HepG2 (cell line): Measurements from ENCODE around the gene HOXD1. TPM values are rescaled to one million over a fixed set of nuclear protein-coding genes. Genes with fewer than 3 reads are reported as not detected.

Source experiments
- CBX5 ChIP-seq: sonication (generic); formaldehyde crosslinking; IDR thresholded peaks from 2 replicates; pipeline ENCODE4 v1.4.0; 2020; ENCODE audit warnings: missing genetic modification reagents, borderline replicate concordance
- MEIS1 ChIP-seq: sonication (generic); formaldehyde crosslinking; IDR thresholded peaks from 2 replicates; pipeline ENCODE4 v1.9.0; 2021; ENCODE audit warnings: mild to moderate bottlenecking, missing genetic modification reagents, moderate library complexity, borderline replicate concordance
- ONECUT2 ChIP-seq: sonication (generic); formaldehyde crosslinking; IDR thresholded peaks from 2 replicates; pipeline ENCODE4 v1.4.0; 2020; ENCODE audit warnings: missing genetic modification reagents
- PAF1 ChIP-seq: IDR thresholded peaks from 2 replicates; pipeline ENCODE4 v1.6.1; 2016; ENCODE audit warnings: missing genetic modification reagents, missing compliant biosample characterization
- PRMT3 ChIP-seq: sonication (generic); formaldehyde crosslinking; IDR thresholded peaks from 2 replicates; pipeline ENCODE4 v1.8.1; 2022; ENCODE audit warnings: low read depth, mild to moderate bottlenecking, moderate library complexity, missing genetic modification reagents, borderline replicate concordance
- TCF7 ChIP-seq: sonication (generic); IDR thresholded peaks from 2 replicates; pipeline ENCODE4 v1.6.1; 2016; ENCODE audit warnings: antibody characterized with exemption, low read depth
- YEATS4 ChIP-seq: sonication (generic); formaldehyde crosslinking; IDR thresholded peaks from 2 replicates; pipeline ENCODE4 v1.4.0; 2020; ENCODE audit warnings: missing genetic modification reagents, borderline replicate concordance
- ZBTB8A ChIP-seq: sonication (generic); formaldehyde crosslinking; IDR thresholded peaks from 2 replicates; pipeline ENCODE4 v1.4.0; 2020; ENCODE audit warnings: mild to moderate bottlenecking, low read depth, missing genetic modification reagents, borderline replicate concordance
- ZNF10 ChIP-seq: sonication (generic); formaldehyde crosslinking; IDR thresholded peaks from 2 replicates; pipeline ENCODE4 v1.4.0; 2020; ENCODE audit warnings: mild to moderate bottlenecking, low read depth, missing genetic modification reagents, borderline replicate concordance
- ZNF20 ChIP-seq: sonication (generic); formaldehyde crosslinking; IDR thresholded peaks from 2 replicates; pipeline ENCODE4 v1.4.0; 2020; ENCODE audit warnings: mild to moderate bottlenecking, moderate library complexity, missing genetic modification reagents
- ZNF446 ChIP-seq: sonication (generic); formaldehyde crosslinking; IDR thresholded peaks from 2 replicates; pipeline ENCODE4 v1.5.0; 2020; ENCODE audit warnings: mild to moderate bottlenecking, missing genetic modification reagents
- ZNF564 ChIP-seq: sonication (generic); formaldehyde crosslinking; IDR thresholded peaks from 2 replicates; pipeline ENCODE4 v1.8.1; 2023; ENCODE audit warnings: mild to moderate bottlenecking, missing genetic modification reagents
- ZNF569 ChIP-seq: sonication (generic); formaldehyde crosslinking; IDR thresholded peaks from 2 replicates; pipeline ENCODE4 v1.5.0; 2020; ENCODE audit warnings: mild to moderate bottlenecking, missing genetic modification reagents, moderate library complexity, borderline replicate concordance
- ZNF75D ChIP-seq: sonication (generic); formaldehyde crosslinking; IDR thresholded peaks from 2 replicates; pipeline ENCODE4 v1.8.1; 2023; ENCODE audit warnings: missing genetic modification reagents, mild to moderate bottlenecking, borderline replicate concordance
- ZNF761 ChIP-seq: sonication (generic); formaldehyde crosslinking; conservative IDR thresholded peaks from 2 replicates; pipeline ENCODE4 v1.4.0; 2020; ENCODE audit warnings: mild to moderate bottlenecking, missing genetic modification reagents
- ZNF781 ChIP-seq: sonication (generic); formaldehyde crosslinking; IDR thresholded peaks from 2 replicates; pipeline ENCODE4 v1.5.1; 2020; ENCODE audit warnings: borderline replicate concordance, mild to moderate bottlenecking, missing genetic modification reagents; ENCODE audit errors: not compliant biosample characterization
- polyA plus RNA-seq, 8 experiments: library from polyadenylated mRNA; depleted of rRNA in 3 of 8; stranded (reverse) in 7 of 8; unstranded in 1 of 8; fragments of >200 nt; fragmentation: Illumina TruSeq in 4 of 8; extraction: Trizol in 4 of 8; gene quantifications; 2 replicates each; pipeline versions ENCODE4 v1.2.1 to v1.2.3, GENCODE V29; 2011 to 2016; ENCODE audit warnings: low read depth in 4 of 8, missing spikeins in 1 of 8, mixed read lengths in 1 of 8; ENCODE audit not compliant: insufficient read depth in 1 of 8
- total RNA-seq, 5 experiments: library from RNA; depleted of rRNA; stranded (reverse); fragments of >200 nt; fragmentation: Illumina TruSeq; extraction: Trizol; gene quantifications; 2 replicates each; pipeline ENCODE4 v1.2.3, GENCODE V29; 2016; ENCODE audit warnings: low read depth in 1 of 5
- TF ChIP-seq, protein P1 (sequence below): sonication (generic); formaldehyde crosslinking; IDR thresholded peaks from 2 replicates; pipeline ENCODE4; 2020; ENCODE audit warnings: missing genetic modification reagents, mild to moderate bottlenecking, borderline replicate concordance
- TF ChIP-seq, protein P2 (sequence below): sonication (generic); formaldehyde crosslinking; IDR thresholded peaks from 2 replicates; pipeline ENCODE4 v1.5.0; 2020; ENCODE audit warnings: mild to moderate bottlenecking, missing genetic modification reagents
- TF ChIP-seq, protein P3 (sequence below): sonication (generic); formaldehyde crosslinking; IDR thresholded peaks from 2 replicates; pipeline ENCODE4 v1.4.0; 2020; ENCODE audit warnings: missing genetic modification reagents, low read depth, mild to moderate bottlenecking, borderline replicate concordance
- TF ChIP-seq, protein P4 (sequence below): sonication (generic); formaldehyde crosslinking; IDR thresholded peaks from 2 replicates; pipeline ENCODE4 v1.4.0; 2020; ENCODE audit warnings: mild to moderate bottlenecking, missing genetic modification reagents, borderline replicate concordance

HOXD1 gene
- total and polyA plus RNA-seq, 2 of the 13 experiments (the other 11 are each of a cell fraction or from before 2014, with no cell fraction given) = 10.0 to 22.3 TPM

DNA sequence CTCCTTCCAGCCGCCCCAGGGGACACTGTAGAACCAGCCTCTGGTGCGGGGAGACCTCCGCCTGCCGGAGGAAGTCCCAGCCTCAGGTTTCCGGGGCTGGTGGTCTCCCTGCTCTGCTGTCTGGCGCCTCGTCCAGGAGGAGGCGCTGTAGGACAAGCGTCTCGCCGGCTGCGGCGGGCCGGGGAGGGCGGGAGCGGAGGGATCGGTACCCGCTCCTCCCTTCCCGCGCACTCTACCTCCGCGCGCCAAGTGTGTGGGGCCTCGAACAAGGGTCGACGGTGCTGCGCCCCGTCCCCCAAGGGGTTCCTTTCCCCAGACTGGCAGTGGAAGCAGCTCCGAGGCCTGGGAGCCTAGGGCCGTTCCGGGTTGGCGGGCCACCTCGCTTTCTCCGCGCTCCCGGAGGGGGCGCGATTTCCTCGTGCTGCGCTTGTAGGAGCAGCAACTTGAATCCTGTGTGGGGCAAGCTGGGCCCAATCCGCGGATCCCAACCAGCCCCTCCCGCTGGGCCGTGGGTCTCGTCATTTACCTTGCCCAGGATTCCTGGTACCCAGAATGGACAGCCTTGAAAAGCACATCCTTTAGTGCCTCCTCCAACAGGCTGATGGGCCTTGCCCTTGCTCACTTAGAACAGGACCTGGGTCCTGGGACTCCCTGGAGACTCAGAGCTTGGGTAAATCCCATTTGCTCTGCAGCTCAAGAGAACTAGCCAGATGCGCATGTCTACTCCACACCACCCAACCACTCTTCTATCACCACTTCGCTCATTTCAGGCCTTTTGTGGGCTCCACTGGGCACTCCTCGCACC, 47.8 kb upstream of the HOXD1 start (continued):
- TF ChIP-seq, protein P1, sequence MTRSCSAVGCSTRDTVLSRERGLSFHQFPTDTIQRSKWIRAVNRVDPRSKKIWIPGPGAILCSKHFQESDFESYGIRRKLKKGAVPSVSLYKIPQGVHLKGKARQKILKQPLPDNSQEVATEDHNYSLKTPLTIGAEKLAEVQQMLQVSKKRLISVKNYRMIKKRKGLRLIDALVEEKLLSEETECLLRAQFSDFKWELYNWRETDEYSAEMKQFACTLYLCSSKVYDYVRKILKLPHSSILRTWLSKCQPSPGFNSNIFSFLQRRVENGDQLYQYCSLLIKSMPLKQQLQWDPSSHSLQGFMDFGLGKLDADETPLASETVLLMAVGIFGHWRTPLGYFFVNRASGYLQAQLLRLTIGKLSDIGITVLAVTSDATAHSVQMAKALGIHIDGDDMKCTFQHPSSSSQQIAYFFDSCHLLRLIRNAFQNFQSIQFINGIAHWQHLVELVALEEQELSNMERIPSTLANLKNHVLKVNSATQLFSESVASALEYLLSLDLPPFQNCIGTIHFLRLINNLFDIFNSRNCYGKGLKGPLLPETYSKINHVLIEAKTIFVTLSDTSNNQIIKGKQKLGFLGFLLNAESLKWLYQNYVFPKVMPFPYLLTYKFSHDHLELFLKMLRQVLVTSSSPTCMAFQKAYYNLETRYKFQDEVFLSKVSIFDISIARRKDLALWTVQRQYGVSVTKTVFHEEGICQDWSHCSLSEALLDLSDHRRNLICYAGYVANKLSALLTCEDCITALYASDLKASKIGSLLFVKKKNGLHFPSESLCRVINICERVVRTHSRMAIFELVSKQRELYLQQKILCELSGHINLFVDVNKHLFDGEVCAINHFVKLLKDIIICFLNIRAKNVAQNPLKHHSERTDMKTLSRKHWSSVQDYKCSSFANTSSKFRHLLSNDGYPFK (CRISPR knock-in tag) = peak; percentile 74; the same call in 1 of the 2 replicates
- no peak; the same call in 1 of the 2 replicates for TF ChIP-seq YEATS4
- no peak for TF ChIP-seq ZNF10 (CRISPR knock-in tag)
- TF ChIP-seq ZNF781 (CRISPR knock-in tag) = no peak
- peak; percentile 57; the same call in 1 of the 2 replicates for TF ChIP-seq MEIS1
- TF ChIP-seq ZNF569 (CRISPR knock-in tag) = 0 out of 2 replicates have a peak, but pooled peaks have one; percentile 85
- no peak; the same call in 1 of the 2 replicates for TF ChIP-seq ZNF446 (CRISPR knock-in tag)
- TF ChIP-seq ZNF75D = no peak
- TF ChIP-seq ZNF564 (CRISPR knock-in tag) = peak; percentile 80
- TF ChIP-seq ZNF20 (CRISPR knock-in tag) = no peak
- TF ChIP-seq PRMT3 (CRISPR knock-in tag) = peak; percentile 57; the same call in 1 of the 2 replicates
- no peak for TF ChIP-seq PAF1
- TF ChIP-seq, protein P2, sequence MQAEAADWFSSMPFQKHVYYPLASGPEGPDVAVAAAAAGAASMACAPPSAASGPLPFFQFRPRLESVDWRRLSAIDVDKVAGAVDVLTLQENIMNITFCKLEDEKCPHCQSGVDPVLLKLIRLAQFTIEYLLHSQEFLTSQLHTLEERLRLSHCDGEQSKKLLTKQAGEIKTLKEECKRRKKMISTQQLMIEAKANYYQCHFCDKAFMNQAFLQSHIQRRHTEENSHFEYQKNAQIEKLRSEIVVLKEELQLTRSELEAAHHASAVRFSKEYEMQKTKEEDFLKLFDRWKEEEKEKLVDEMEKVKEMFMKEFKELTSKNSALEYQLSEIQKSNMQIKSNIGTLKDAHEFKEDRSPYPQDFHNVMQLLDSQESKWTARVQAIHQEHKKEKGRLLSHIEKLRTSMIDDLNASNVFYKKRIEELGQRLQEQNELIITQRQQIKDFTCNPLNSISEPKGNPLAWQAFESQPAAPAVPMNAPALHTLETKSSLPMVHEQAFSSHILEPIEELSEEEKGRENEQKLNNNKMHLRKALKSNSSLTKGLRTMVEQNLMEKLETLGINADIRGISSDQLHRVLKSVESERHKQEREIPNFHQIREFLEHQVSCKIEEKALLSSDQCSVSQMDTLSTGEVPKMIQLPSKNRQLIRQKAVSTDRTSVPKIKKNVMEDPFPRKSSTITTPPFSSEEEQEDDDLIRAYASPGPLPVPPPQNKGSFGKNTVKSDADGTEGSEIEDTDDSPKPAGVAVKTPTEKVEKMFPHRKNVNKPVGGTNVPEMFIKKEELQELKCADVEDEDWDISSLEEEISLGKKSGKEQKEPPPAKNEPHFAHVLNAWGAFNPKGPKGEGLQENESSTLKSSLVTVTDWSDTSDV (CRISPR knock-in tag) = peak; percentile 86; the same call in 1 of the 2 replicates
- TF ChIP-seq ZBTB8A (CRISPR knock-in tag) = no peak
- TF ChIP-seq, protein P3, sequence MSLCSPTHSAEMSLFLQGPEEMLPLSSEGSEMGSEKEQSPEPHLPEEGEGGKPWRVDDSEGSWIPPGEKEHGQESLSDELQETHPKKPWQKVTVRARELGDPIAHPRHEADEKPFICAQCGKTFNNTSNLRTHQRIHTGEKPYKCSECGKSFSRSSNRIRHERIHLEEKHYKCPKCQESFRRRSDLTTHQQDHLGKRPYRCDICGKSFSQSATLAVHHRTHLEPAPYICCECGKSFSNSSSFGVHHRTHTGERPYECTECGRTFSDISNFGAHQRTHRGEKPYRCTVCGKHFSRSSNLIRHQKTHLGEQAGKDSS (CRISPR knock-in tag) = peak; percentile 72; the same call in 1 of the 2 replicates
- no peak for TF ChIP-seq TCF7
- TF ChIP-seq CBX5 (CRISPR knock-in tag) = peak; percentile 94
- TF ChIP-seq ONECUT2 (CRISPR knock-in tag) = no peak
- TF ChIP-seq ZNF761 (CRISPR knock-in tag) = no peak; the same call in 1 of the 2 replicates
- TF ChIP-seq, protein P4, sequence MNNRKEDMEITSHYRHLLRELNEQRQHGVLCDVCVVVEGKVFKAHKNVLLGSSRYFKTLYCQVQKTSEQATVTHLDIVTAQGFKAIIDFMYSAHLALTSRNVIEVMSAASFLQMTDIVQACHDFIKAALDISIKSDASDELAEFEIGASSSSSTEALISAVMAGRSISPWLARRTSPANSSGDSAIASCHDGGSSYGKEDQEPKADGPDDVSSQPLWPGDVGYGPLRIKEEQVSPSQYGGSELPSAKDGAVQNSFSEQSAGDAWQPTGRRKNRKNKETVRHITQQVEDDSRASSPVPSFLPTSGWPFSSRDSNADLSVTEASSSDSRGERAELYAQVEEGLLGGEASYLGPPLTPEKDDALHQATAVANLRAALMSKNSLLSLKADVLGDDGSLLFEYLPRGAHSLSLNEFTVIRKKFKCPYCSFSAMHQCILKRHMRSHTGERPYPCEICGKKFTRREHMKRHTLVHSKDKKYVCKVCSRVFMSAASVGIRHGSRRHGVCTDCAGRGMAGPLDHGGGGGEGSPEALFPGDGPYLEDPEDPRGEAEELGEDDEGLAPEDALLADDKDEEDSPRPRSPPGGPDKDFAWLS (CRISPR knock-in tag) = no peak
